ENCODE measurements around the gene OR10H4. TPM values are rescaled to one million over a fixed set of nuclear protein-coding genes. Genes with fewer than 3 reads are reported as not detected.
"Not testable (repeated sequence)": the region's sequence is repeated elsewhere in the genome, so short reads cannot be mapped to it uniquely, and the experiment has no call there.

OR10H4 gene
- total RNA-seq, 6 donors from 2014 or later, result not detected

DNA sequence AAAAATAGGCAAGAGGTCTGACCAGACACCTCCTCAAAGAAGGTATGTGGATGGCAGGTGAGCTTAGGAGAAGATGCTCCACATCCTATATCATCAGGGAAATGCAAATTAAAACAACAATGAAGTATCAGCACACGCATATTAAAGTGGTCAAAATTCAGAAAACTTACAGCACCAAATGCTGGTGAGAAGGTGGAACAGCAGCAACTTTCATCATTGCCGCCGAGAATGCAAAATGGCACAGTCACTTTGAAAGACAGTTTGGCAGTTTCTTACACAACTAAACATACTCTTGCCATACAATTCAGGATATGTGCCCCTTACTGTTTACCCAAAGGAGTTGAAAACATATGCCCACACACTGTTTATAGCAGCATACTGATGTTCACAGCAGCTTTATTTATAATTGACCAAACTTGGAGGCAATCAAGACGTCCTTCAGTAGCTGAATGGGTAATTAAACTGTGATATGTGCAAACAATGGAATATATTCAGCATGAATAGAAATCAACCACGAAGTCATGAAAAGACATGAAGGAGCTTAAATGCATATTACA, 22.5 kb downstream of the OR10H4 start:
- WGBS, 2 donors, result 42 to 71% methylated on average over 5 of the region's 5 CpGs
- H3K9me3 ChIP-seq, result no peaks in the 10 kb centered on the region

DNA sequence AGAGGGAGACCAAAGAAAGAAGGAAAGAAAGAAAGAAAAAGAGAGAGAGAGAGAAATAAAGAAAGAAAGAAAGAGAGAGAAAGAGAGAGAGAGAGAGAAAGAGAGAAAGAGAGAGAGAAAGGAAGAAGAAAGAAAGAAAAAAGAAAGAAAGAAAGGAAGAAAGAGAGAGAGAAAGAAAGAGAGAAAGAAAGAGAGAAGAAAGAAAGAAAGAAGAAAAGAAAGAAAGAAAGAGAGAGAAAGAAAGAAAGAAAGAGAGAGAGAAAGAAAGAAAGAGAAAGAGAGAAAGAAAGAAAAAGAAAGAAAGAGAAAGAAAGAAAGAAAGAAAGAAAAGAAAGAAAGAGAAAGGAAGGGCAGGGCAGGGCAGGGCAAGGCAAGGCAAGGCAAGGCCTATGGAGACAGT, 23.2 kb downstream of the OR10H4 start:
- H3K27ac ChIP-seq; ATAC-seq (ENCODE audit: low FRiP score in 2 of 2); H3K9me3 ChIP-seq; H3K4me1 ChIP-seq; DNase-seq; H3K4me3 ChIP-seq; H3K27me3 ChIP-seq; H3K36me3 ChIP-seq: not testable (repeated sequence)

More for the DNA sequence above, 22.5 kb downstream of the OR10H4 start:
- H3K4me3 ChIP-seq, result no peak overlapping the region
- no peak for TF ChIP-seq POLR2A (IDR thresholded peaks at IDR 0.05)
- TF ChIP-seq EP300 (IDR thresholded peaks at IDR 0.05), result no peak
- no peaks in the 10 kb centered on the region for H3K4me1 ChIP-seq
- no peak for ATAC-seq (ENCODE audit: low FRiP score in 2 of 2)
- no peaks in the 10 kb centered on the region for H3K27me3 ChIP-seq
- H3K27ac ChIP-seq, result no peak overlapping the region
- H3K36me3 ChIP-seq, result no peaks in the 10 kb centered on the region
- DNase-seq, result no peak

DNA sequence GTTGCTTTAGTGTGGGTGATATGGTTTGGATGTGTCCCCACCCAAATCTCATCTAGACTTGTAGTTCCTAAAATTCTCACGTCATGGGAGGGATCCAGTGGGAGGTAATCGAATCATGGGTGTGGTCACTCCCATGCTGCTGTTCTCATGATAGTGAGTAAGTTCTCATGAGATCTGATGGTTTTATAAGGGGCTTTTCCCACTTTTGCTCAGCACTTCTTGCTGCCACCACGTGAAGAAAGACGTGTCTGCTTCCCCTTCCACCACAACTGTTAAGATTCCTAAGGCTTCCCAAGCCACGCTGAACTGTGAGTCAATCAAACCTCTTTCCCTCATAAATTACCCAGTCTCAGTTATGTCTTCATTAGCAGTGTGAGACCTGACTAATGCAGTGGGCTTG, 26.0 kb downstream of the OR10H4 start:
- Histone ChIP-seq H3K27me3 (no peaks in the 10 kb centered on the region), H3K4me3 (no peak overlapping the region), H3K27ac (no peak overlapping the region), H3K36me3 (no peaks in the 10 kb centered on the region), H3K9me3 (no peaks in the 10 kb centered on the region), H3K4me1 (no peaks in the 10 kb centered on the region)
- TF ChIP-seq, protein P1, sequence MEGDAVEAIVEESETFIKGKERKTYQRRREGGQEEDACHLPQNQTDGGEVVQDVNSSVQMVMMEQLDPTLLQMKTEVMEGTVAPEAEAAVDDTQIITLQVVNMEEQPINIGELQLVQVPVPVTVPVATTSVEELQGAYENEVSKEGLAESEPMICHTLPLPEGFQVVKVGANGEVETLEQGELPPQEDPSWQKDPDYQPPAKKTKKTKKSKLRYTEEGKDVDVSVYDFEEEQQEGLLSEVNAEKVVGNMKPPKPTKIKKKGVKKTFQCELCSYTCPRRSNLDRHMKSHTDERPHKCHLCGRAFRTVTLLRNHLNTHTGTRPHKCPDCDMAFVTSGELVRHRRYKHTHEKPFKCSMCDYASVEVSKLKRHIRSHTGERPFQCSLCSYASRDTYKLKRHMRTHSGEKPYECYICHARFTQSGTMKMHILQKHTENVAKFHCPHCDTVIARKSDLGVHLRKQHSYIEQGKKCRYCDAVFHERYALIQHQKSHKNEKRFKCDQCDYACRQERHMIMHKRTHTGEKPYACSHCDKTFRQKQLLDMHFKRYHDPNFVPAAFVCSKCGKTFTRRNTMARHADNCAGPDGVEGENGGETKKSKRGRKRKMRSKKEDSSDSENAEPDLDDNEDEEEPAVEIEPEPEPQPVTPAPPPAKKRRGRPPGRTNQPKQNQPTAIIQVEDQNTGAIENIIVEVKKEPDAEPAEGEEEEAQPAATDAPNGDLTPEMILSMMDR (IDR thresholded peaks at IDR 0.05), result no peak
- TF ChIP-seq POLR2A (IDR thresholded peaks at IDR 0.05) (no peak), POLR2AphosphoS5 (IDR thresholded peaks at IDR 0.05) (no peak), EP300 (IDR thresholded peaks at IDR 0.05) (no peak)
- DNase-seq (no peak), ATAC-seq (ENCODE audit: low FRiP score in 2 of 2) (no peak)
- WGBS, 2 donors, result 47 to 54% methylated on average over 5 of the region's 5 CpGs

DNA sequence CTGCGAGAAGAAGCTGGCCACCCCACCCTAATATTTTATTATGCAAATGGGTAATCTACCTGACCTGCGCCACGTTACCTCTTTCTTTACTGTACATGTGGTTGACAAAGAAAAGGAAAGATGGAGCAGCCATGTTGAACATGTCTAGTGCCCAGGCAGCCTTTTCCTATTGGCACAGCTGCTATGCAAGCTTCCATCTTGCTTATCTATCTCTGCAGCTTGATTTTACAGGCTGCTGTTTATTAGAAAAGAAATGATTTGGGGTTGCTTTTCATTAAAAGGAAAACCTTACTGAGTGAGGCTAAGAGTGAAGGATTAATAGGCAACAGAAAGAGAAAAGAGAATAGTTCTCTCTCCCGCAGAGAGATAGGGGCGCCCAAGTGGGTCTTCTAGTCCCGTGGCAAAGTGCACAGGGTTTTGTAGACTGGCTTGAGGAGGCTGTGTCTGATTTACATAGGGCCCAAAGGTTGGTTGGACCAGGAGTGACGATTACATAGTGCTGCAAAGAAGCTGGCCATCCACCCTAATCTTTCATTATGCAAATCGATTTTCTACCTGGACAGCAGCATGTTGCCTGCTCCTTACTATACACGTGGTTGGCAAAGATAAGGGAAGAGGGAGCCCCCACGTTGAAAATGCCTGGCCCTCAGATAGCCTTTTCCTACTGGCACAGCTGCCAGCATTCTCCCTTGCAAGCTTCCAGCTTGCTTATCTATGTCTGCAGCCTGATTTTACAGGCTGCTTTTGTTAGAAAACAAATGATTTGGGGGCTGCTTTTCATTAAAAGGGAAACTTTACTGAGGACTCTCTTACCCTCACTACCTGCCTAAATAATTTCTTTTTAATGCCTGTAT, 28.3 kb downstream of the OR10H4 start:
- Histone ChIP-seq H3K9me3 (peaks cover 0 to 5% (median 2%) of the 10 kb centered on the region in 4 donors), H3K36me3 (no peaks in the 10 kb centered on the region), H3K27ac (no peak overlapping the region), H3K27me3 (no peaks in the 10 kb centered on the region), H3K4me1 (no peaks in the 10 kb centered on the region), H3K4me3 (no peak overlapping the region)
- ATAC-seq (ENCODE audit: low FRiP score in 2 of 2), result no peak
- TF ChIP-seq EP300 (IDR thresholded peaks at IDR 0.05) (no peak), POLR2A (IDR thresholded peaks at IDR 0.05) (no peak), POLR2AphosphoS5 (IDR thresholded peaks at IDR 0.05) (no peak)
- TF ChIP-seq, protein P1 (IDR thresholded peaks at IDR 0.05), result no peak
- WGBS, 2 donors, result 47 to 70% methylated on average over 10 of the region's 10 CpGs
- no peak for DNase-seq

DNA sequence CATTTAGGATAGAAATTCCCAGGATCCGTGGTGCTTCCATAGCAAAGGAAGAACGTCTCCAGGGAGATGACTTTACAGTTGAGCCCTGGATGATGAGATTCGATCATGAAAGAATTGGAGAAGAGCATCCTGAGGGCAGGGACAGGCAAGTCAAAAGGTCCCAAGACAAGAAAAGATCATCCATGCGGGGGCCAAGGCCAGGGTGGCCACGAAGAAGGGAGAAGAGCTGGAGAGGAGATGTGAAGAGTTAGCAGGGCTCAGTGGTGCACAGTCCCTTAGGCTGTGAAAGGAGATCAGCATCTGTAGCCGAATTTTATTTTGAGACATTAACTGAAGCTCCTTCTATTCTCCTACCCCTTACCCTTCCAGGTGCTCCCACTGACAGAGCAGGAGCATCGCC, 28.9 kb downstream of the OR10H4 start:
- TF ChIP-seq POLR2A (IDR thresholded peaks at IDR 0.05), result no peak
- TF ChIP-seq POLR2AphosphoS5 (IDR thresholded peaks at IDR 0.05), result no peak
- TF ChIP-seq EP300 (IDR thresholded peaks at IDR 0.05), result no peak
- TF ChIP-seq, protein P1 (IDR thresholded peaks at IDR 0.05), result no peak
- Histone ChIP-seq H3K27me3 (no peaks in the 10 kb centered on the region), H3K36me3 (no peaks in the 10 kb centered on the region), H3K9me3 (peaks cover 0 to 10% (median 8%) of the 10 kb centered on the region in 4 donors), H3K27ac (no peak overlapping the region), H3K4me3 (no peak overlapping the region), H3K4me1 (no peaks in the 10 kb centered on the region)
- ATAC-seq (ENCODE audit: low FRiP score in 2 of 2), result no peak
- 62 to 72% methylated on average over 7 of the region's 7 CpGs for WGBS, 2 donors
- DNase-seq, result no peak

Measured in upper lobe of left lung (tissue), 6 donors.